Measurements from ENCODE around the gene USP33. TPM values are rescaled to one million over a fixed set of nuclear protein-coding genes. Genes with fewer than 3 reads are reported as not detected.
"Not testable (repeated sequence)": the region's sequence is repeated elsewhere in the genome, so short reads cannot be mapped to it uniquely, and the experiment has no call there.

USP33 gene
- total and polyA plus RNA-seq, 2 of the 8 experiments (the other 6 are each of a cell fraction or from before 2014, with no cell fraction given) = 20.0 to 55.5 TPM

DNA sequence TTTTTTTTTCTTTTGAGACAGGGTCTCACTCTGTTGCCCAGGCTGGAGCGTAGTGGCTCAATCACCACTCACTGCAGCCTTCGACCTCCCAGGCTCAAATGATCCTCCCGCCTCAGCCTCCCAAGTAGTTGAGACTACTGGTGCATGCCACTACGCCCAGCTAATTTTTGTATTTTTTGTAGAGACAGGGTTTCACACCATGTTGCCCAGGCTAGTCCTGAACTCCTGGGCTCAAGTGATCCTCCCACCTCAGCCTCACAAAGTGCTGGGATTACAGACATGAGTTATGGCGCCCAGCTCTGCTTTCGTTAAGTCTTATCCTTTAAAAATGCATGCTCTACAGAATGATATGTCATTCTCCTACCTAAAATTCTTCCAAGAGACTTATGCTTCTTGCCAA, 113.4 kb downstream of the USP33 start:
- DNase-seq (ENCODE audit: low read depth in 1 of 2, low spot score in 2 of 2); H2BK5ac ChIP-seq (ENCODE audit: low read depth, low read length); H3K23me2 ChIP-seq (ENCODE audit: low read depth, low read length); H4K8ac ChIP-seq (ENCODE audit: extremely low read depth, insufficient read depth, low read length); H3K23ac ChIP-seq (ENCODE audit: insufficient read length); H2BK12ac ChIP-seq (ENCODE audit: low read depth, low read length); H3K4me2 ChIP-seq (ENCODE audit: insufficient read depth in 1 of 2, low read depth in 2 of 2, low read length in 2 of 2); H2AFZ ChIP-seq (ENCODE audit: low read length); H2BK20ac ChIP-seq (ENCODE audit: low read length); H3K79me1 ChIP-seq (ENCODE audit: low read depth, low read length); H3K14ac ChIP-seq (ENCODE audit: insufficient read length); H3K9ac ChIP-seq (replicated peaks in 1 of 4; ENCODE audit: extremely low read depth in 1 of 4, low read depth in 3 of 4, low read length in 3 of 4); H4K5ac ChIP-seq (ENCODE audit: insufficient read length, low read depth, low read length); H3K4ac ChIP-seq (replicated peaks; ENCODE audit: insufficient read length, low read depth, low read length); H3K4me1 ChIP-seq (replicated peaks in 1 of 4; ENCODE audit: control insufficient read depth in 3 of 4, insufficient read depth in 4 of 4, low read length in 3 of 4); H2BK120ac ChIP-seq (replicated peaks; ENCODE audit: low read depth, low read length); H3K27me3 ChIP-seq (replicated peaks in 1 of 4; ENCODE audit: control insufficient read depth in 3 of 4, extremely low read depth in 1 of 4, insufficient read depth in 3 of 4, low read length in 3 of 4); H3K9me3 ChIP-seq (ENCODE audit: insufficient read depth in 2 of 2, low read depth in 1 of 2, low read length in 1 of 2); H3K56ac ChIP-seq (replicated peaks; ENCODE audit: insufficient read length, low read depth, low read length); H2BK15ac ChIP-seq (ENCODE audit: low read length); H3K27ac ChIP-seq (ENCODE audit: low read depth, low read length); H4K20me1 ChIP-seq (replicated peaks in 1 of 2; ENCODE audit: control insufficient read depth in 1 of 2, insufficient read depth in 2 of 2, low read length in 2 of 2); FAIRE-seq; H3K18ac ChIP-seq (ENCODE audit: extremely low read depth, low read length); H3K4me3 ChIP-seq (ENCODE audit: extremely low read depth in 1 of 4, insufficient read depth in 2 of 4, low read depth in 3 of 4, low read length in 4 of 4); H3K36me3 ChIP-seq (ENCODE audit: control insufficient read depth in 2 of 4, insufficient read depth in 4 of 4, low read length in 3 of 4); H4K91ac ChIP-seq (replicated peaks; ENCODE audit: insufficient read length, low read length); POLR2A ChIA-PET (ENCODE audit: partially characterized antibody); H2AK5ac ChIP-seq (ENCODE audit: low read depth, low read length): not testable (repeated sequence)
- CTCF ChIA-PET (ENCODE audit: partially characterized antibody) = interaction anchor here (1.5 kb wide), 1 partner anchor 10 kb away, joined by 6 read pairs; no protein-coding TSS in a partner anchor
- peaks cover 5 to 97% of the 10 kb centered on the region in 2 experiments for H3K79me2 ChIP-seq (ENCODE audit: control insufficient read depth in 1 of 2, insufficient read depth in 2 of 2, low read length in 2 of 2)
- WGBS, 2 experiments (ENCODE audit: extremely low coverage in 1 of 2, insufficient coverage in 1 of 2, insufficient read length in 1 of 2, insufficient replicate concordance in 2 of 2, low coverage in 1 of 2, low lambda C conversion rate in 2 of 2, missing lambda C conversion rate in 1 of 2) = 89% methylated on average over 6 of the region's 6 CpGs; no CpG with 5 or more reads in 1 of the 2 experiments

Other genes starting within 250 kb of the USP33 start
- 54.6 and 54.7 TPM in 2 replicates for gene ZZZ3, start 77.2 kb downstream of the USP33 start, total RNA-seq (2021; fragmentation: NEBNext Ultra II Directional; extraction: Animal tissue kit (Norgen Biotek cat#: 25700))
- 8.5 and 12.8 TPM in 2 replicates for gene ZZZ3, start 77.2 kb downstream of the USP33 start, polyA plus RNA-seq (2011; rRNA removed)
- 6.1 and 7.0 TPM in 2 replicates for gene MIGA1, start 19.8 kb upstream of the USP33 start, total RNA-seq (2021; fragmentation: NEBNext Ultra II Directional; extraction: Animal tissue kit (Norgen Biotek cat#: 25700))
- 0.89 and 0.95 TPM in 2 replicates for gene MIGA1, start 19.8 kb upstream of the USP33 start, polyA plus RNA-seq (2011; rRNA removed)
- gene NEXN, start 128.8 kb upstream of the USP33 start, total RNA-seq (2021; fragmentation: NEBNext Ultra II Directional; extraction: Animal tissue kit (Norgen Biotek cat#: 25700)) = 2.6 and 2.9 TPM in 2 replicates
- gene NEXN, start 128.8 kb upstream of the USP33 start, polyA plus RNA-seq (2011; rRNA removed) = 0.17 and 0.20 TPM in 2 replicates
- gene FUBP1, start 219.2 kb upstream of the USP33 start, total RNA-seq (2021; fragmentation: NEBNext Ultra II Directional; extraction: Animal tissue kit (Norgen Biotek cat#: 25700)) = 201 and 206 TPM in 2 replicates
- 184 and 224 TPM in 2 replicates for gene FUBP1, start 219.2 kb upstream of the USP33 start, polyA plus RNA-seq (2011; rRNA removed)
- gene DNAJB4, start 245.1 kb upstream of the USP33 start, total RNA-seq (2021; fragmentation: NEBNext Ultra II Directional; extraction: Animal tissue kit (Norgen Biotek cat#: 25700)) = 20.2 and 21.8 TPM in 2 replicates
- 5.7 and 6.6 TPM in 2 replicates for gene DNAJB4, start 245.1 kb upstream of the USP33 start, polyA plus RNA-seq (2011; rRNA removed)

Measured in H1 (cell line).